CD8-positive, alpha-beta memory T cell (primary cell): ENCODE measurements around the gene PDPR. TPM values are rescaled to one million over a fixed set of nuclear protein-coding genes. Genes with fewer than 3 reads are reported as not detected.
A peak's percentile ranks its signal among the peaks of the same experiment; 100 is the strongest.
"Not testable (repeated sequence)": the region's sequence is repeated elsewhere in the genome, so short reads cannot be mapped to it uniquely, and the experiment has no call there.

Source experiments
- CTCF ChIA-PET: fragments of 350-600 bp; sonication (Branson Sonifier 250); formaldehyde crosslinking; loops from one replicate; lab custom pipeline; 2021; ENCODE audit warnings: antibody characterized with exemption; lab: Charles Lee
- POLR2A ChIA-PET: fragments of 350-600 bp; sonication (Branson Sonifier 250); formaldehyde crosslinking; loops from one replicate; lab custom pipeline; 2021; ENCODE audit warnings: antibody characterized with exemption; lab: Charles Lee
- DNase-seq, 5 donors: peaks; one replicate each; pipeline versions ENCODE4 v3.0.0 to v3.0.0-alpha.2; 2020 to 2022; ENCODE audit warnings: mixed read lengths in 1 of 5
- H3K27ac ChIP-seq: one replicate; pipeline ENCODE4 v1.7.0; 2013; ENCODE audit warnings: low read depth, mild to moderate bottlenecking, low read length, moderate library complexity
- H3K27me3 ChIP-seq: 2 replicates; pipeline ENCODE4 v1.7.0; 2013; ENCODE audit warnings: low read length, mild to moderate bottlenecking; ENCODE audit not compliant: insufficient read depth, poor library complexity, severe bottlenecking
- H3K36me3 ChIP-seq: 2 replicates; pipeline ENCODE4 v1.7.0; 2013; ENCODE audit warnings: mild to moderate bottlenecking, low read length, moderate library complexity; ENCODE audit not compliant: insufficient read depth
- H3K4me1 ChIP-seq: 2 replicates; pipeline ENCODE4 v1.7.0; 2013; ENCODE audit warnings: mild to moderate bottlenecking, low read length, moderate library complexity; ENCODE audit not compliant: insufficient read depth
- H3K4me3 ChIP-seq: 2 replicates; pipeline ENCODE4 v1.7.0; 2013; ENCODE audit warnings: mild to moderate bottlenecking, low read length
- H3K9me3 ChIP-seq: 2 replicates; pipeline ENCODE4 v1.7.0; 2013; ENCODE audit warnings: mild to moderate bottlenecking, low read length
- H3K27ac Mint-ChIP-seq, 8 donors: one replicate each; pipeline ENCODE4 v1.8.0; 2020 to 2021; ENCODE audit warnings: mixed read lengths in 8 of 8, mild to moderate bottlenecking in 6 of 8, inconsistent platforms in 3 of 8, moderate library complexity in 3 of 8
- H3K27me3 Mint-ChIP-seq, 2 donors: one replicate each; pipeline ENCODE4 v1.8.0; 2020 to 2021; ENCODE audit warnings: mixed read lengths in 2 of 2, mild to moderate bottlenecking in 1 of 2, moderate library complexity in 1 of 2
- H3K36me3 Mint-ChIP-seq, 3 donors: one replicate each; pipeline ENCODE4 v1.8.0; 2020 to 2021; ENCODE audit warnings: mixed read lengths in 3 of 3, inconsistent platforms in 1 of 3, mild to moderate bottlenecking in 1 of 3
- H3K4me1 Mint-ChIP-seq, 3 donors: one replicate each; pipeline ENCODE4 v1.8.0; 2020 to 2021; ENCODE audit warnings: mixed read lengths in 3 of 3, inconsistent platforms in 1 of 3, mild to moderate bottlenecking in 1 of 3
- H3K4me3 Mint-ChIP-seq, 7 donors: one replicate each; pipeline ENCODE4 v1.8.0; 2020 to 2021; ENCODE audit warnings: mixed read lengths in 7 of 7, mild to moderate bottlenecking in 6 of 7, moderate library complexity in 4 of 7, inconsistent platforms in 2 of 7
- H3K9me3 Mint-ChIP-seq, 5 donors: one replicate each; pipeline ENCODE4 v1.8.0; 2020 to 2022; ENCODE audit warnings: mixed read lengths in 5 of 5, mild to moderate bottlenecking in 3 of 5, moderate library complexity in 2 of 5, inconsistent platforms in 1 of 5
- polyA plus RNA-seq: library from polyadenylated mRNA; unstranded; fragments of 300-500 nt; fragmentation: Illumina TruSeq; gene quantifications from one replicate; pipeline ENCODE4 v1.2.3, GENCODE V29; 2021
- total RNA-seq, 2 experiments: library from RNA; stranded (reverse); gene quantifications; one replicate each; pipeline ENCODE4 v1.2.3, GENCODE V29; 2021

Gene PDPR
- total and polyA plus RNA-seq, 3 experiments from 2014 or later, result 11.5 to 21.8 (median 21.1) TPM

DNA sequence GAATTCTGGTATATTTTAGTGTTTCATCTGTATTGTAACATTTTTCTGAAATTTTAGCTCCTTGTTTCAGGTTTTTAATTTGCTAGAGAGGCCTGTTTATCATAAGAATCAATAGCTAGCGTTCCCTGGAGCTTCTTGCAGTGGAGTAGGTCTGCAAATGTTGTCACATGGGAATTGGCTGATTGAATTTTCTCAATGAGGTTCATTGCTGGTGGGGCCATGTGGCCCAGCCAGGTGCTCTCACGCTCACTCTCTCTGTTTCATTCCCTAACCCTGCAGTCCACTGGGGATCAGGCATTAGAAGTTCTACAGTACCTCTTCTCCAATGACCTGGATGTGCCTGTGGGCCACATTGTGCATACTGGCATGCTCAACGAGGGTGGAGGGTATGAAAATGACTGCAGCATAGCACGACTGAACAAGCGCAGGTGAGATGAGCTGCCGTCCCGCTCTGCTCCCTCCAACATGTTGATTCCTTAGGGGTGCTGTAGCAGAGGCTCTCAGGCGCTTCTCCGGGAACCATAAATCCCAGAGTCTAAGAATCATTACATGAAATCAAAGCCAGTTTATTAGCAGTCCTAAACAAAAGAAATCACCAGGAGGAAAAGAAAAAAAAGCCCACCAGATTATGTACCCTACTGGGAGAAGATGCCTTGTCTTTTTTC is 29.2 kb downstream of the PDPR start:
- not testable (repeated sequence) for H3K9me3 Mint-ChIP-seq

DNA sequence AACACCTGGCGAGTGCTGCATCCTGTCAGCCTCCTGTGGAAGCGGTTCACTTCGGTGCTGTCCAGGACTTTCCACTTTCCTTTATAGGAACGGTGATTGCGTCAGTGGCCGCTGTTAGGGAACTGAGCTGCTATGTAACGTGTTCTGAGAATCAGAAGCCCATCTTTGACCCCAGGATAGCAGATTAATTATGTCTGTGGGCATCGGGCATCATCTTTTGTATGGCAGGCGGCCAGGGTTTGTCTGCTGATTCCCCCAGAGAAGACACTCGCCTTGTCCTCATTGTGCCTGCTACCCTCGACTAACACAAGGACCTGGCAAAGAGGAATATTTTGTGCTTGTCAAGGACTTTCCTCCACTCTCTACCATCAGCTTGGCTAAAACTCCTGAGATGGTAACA is 33.7 kb downstream of the PDPR start:
- POLR2A ChIA-PET, H3K27me3 ChIP-seq: not testable (repeated sequence)
- H3K36me3 Mint-ChIP-seq, result peaks cover 17 to 68% (median 19%) of the 10 kb centered on the region in 3 donors

More for the DNA sequence above, 29.2 kb downstream of the PDPR start:
- H3K27me3 ChIP-seq, H3K9me3 ChIP-seq, H3K4me3 ChIP-seq, DNase-seq, H3K4me1 Mint-ChIP-seq, H3K4me3 Mint-ChIP-seq, POLR2A ChIA-PET, CTCF ChIA-PET, H3K27me3 Mint-ChIP-seq, H3K4me1 ChIP-seq, H3K27ac ChIP-seq: not testable (repeated sequence)
- H3K36me3 Mint-ChIP-seq, result peaks cover 6 to 70% (median 16%) of the 10 kb centered on the region in 3 donors
- peak overlapping the region in 3 of 8 donors; percentile 57 to 77 (median 64) for H3K27ac Mint-ChIP-seq
- H3K36me3 ChIP-seq, result peaks cover 17% of the 10 kb centered on the region

GRCh38 chr16:70148453-70148852 is 34.3 kb downstream of the PDPR start:
- H3K9me3 ChIP-seq, H3K4me3 ChIP-seq, H3K9me3 Mint-ChIP-seq, CTCF ChIA-PET, H3K27ac Mint-ChIP-seq, DNase-seq, H3K27me3 ChIP-seq, H3K4me3 Mint-ChIP-seq, H3K4me1 ChIP-seq, H3K27ac ChIP-seq, H3K27me3 Mint-ChIP-seq: not testable (repeated sequence)
- POLR2A ChIA-PET, result interaction anchor here (0.7 kb wide), 1 partner anchor 306 kb away, joined by 5 read pairs; no protein-coding TSS in a partner anchor
- peaks cover 31% of the 10 kb centered on the region for H3K36me3 ChIP-seq
- peaks cover 17 to 69% (median 18%) of the 10 kb centered on the region in 3 donors for H3K36me3 Mint-ChIP-seq
- H3K4me1 Mint-ChIP-seq, result peaks cover 6 to 10% (median 9%) of the 10 kb centered on the region in 3 donors

More for the DNA sequence above, 33.7 kb downstream of the PDPR start:
- CTCF ChIA-PET, H3K4me1 ChIP-seq, H3K4me3 Mint-ChIP-seq, H3K9me3 ChIP-seq, H3K27me3 Mint-ChIP-seq, H3K4me3 ChIP-seq, H3K27ac ChIP-seq, H3K27ac Mint-ChIP-seq, H3K9me3 Mint-ChIP-seq, DNase-seq: not testable (repeated sequence)
- peaks cover 6 to 10% (median 9%) of the 10 kb centered on the region in 3 donors for H3K4me1 Mint-ChIP-seq
- H3K36me3 ChIP-seq, result peaks cover 31% of the 10 kb centered on the region

DNA sequence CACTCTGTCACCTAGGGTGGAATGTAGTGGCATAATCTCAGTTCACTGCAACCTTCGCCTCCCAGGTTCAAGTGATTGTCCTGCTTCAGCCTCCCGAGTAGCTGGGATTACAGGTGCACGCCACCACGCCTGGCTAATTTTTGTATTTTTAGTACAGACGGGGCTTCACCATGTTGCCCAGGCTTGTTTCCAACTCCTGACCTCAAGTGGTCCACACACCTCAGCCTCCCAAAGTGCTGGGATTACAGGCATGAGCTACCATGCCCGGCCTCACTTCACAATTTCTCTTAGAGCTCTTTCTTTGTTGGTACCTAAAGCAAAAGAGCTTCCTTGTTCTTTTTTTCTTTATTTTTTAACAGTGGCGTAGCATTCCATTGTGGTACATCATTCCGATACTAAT is 35.2 kb downstream of the PDPR start:
- H3K27me3 Mint-ChIP-seq, H3K4me3 Mint-ChIP-seq, CTCF ChIA-PET, H3K4me1 ChIP-seq, H3K27ac ChIP-seq, DNase-seq, H3K27me3 ChIP-seq, H3K4me3 ChIP-seq, H3K9me3 ChIP-seq, H3K9me3 Mint-ChIP-seq: not testable (repeated sequence)
- peaks cover 32% of the 10 kb centered on the region for H3K36me3 ChIP-seq
- peaks cover 6 to 10% (median 9%) of the 10 kb centered on the region in 3 donors for H3K4me1 Mint-ChIP-seq
- POLR2A ChIA-PET, result interaction anchor here (0.8 kb wide), 1 partner anchor 34 kb away, joined by 6 read pairs; no protein-coding TSS in a partner anchor
- peak overlapping the region in 1 of 8 donors; percentile 48 for H3K27ac Mint-ChIP-seq
- peaks cover 15 to 71% (median 17%) of the 10 kb centered on the region in 3 donors for H3K36me3 Mint-ChIP-seq

- POLR2A ChIA-PET, result no interaction called here
- H3K36me3 ChIP-seq, result peaks cover 38% of the 10 kb centered on the region
- Mint-ChIP-seq H3K27me3 (no peaks in the 10 kb centered on the region), H3K36me3 (peaks cover 15 to 65% (median 21%) of the 10 kb centered on the region in 3 donors), H3K4me3 (no peak overlapping the region), H3K27ac (peak overlapping the region in 5 of 8 donors; percentile 1 to 83 (median 30)), H3K4me1 (peaks cover 6 to 10% (median 9%) of the 10 kb centered on the region in 3 donors), H3K9me3 (no peaks in the 10 kb centered on the region)
- no peak overlapping the region for H3K4me3 ChIP-seq
- no peaks in the 10 kb centered on the region for H3K4me1 ChIP-seq
- DNase-seq, result no peak
- CTCF ChIA-PET, result no interaction called here
- H3K27ac ChIP-seq, result no peak overlapping the region
- no peaks in the 10 kb centered on the region for H3K9me3 ChIP-seq
- no peaks in the 10 kb centered on the region for H3K27me3 ChIP-seq
These were observed 37.3 kb downstream of the PDPR start for GRCh38 chr16:70151391-70151790.

DNA sequence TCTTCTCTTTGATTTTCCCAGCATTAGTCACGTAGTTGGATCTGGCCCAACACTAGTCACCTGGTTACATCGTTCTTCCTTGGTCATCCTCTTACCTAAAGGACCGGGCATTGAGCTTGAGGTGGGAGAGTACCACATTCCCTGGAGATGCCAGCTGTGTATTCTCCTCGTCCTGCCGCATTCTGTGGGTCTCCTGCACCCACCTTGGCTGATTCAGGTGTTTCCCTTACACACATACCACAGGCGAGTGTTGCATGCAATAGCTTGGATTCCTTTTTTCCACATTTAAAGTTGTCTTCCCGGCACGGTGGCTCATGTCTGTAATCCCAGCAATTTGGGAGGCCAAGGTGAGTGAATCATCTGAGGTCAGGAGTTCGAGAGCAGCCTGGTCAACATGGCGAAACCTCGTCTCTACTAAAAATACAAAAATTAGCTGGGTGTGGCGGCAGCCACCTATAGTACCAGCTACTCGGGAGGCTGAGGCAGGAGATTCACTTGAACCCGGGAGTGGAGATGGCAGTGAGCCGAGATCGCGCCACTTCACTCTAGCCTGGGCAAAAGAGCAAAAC is 37.9 kb downstream of the PDPR start:
- peaks cover 15 to 65% (median 27%) of the 10 kb centered on the region in 3 donors for H3K36me3 Mint-ChIP-seq
- DNase-seq, result no peak

GRCh38 chr16:70152578-70153302 is 38.6 kb downstream of the PDPR start:
- H3K36me3 Mint-ChIP-seq, result peaks cover 15 to 62% (median 34%) of the 10 kb centered on the region in 3 donors
- Histone ChIP-seq H3K36me3 (peaks cover 51% of the 10 kb centered on the region), H3K4me3 (no peak overlapping the region), H3K27me3 (no peaks in the 10 kb centered on the region), H3K9me3 (no peaks in the 10 kb centered on the region), H3K4me1 (no peaks in the 10 kb centered on the region), H3K27ac (no peak overlapping the region)
- H3K9me3 Mint-ChIP-seq, result no peaks in the 10 kb centered on the region
- H3K27ac Mint-ChIP-seq, result peak overlapping the region in 2 of 8 donors; percentile 5 to 23
- CTCF ChIA-PET, result no interaction called here
- H3K27me3 Mint-ChIP-seq, result no peaks in the 10 kb centered on the region
- peaks cover 6 to 10% (median 9%) of the 10 kb centered on the region in 3 donors for H3K4me1 Mint-ChIP-seq
- no peak for DNase-seq
- POLR2A ChIA-PET, result no interaction called here
- no peak overlapping the region for H3K4me3 Mint-ChIP-seq

More for the DNA sequence above, 37.9 kb downstream of the PDPR start:
- CTCF ChIA-PET, result no interaction called here
- H3K4me1 Mint-ChIP-seq, result peaks cover 6 to 10% (median 9%) of the 10 kb centered on the region in 3 donors
- Histone ChIP-seq H3K9me3 (no peaks in the 10 kb centered on the region), H3K27ac (no peak overlapping the region), H3K36me3 (peaks cover 44% of the 10 kb centered on the region), H3K27me3 (no peaks in the 10 kb centered on the region), H3K4me1 (no peaks in the 10 kb centered on the region), H3K4me3 (no peak overlapping the region)
- no peak overlapping the region for H3K4me3 Mint-ChIP-seq
- POLR2A ChIA-PET, result no interaction called here
- H3K27ac Mint-ChIP-seq, result peak overlapping the region in 4 of 8 donors; percentile 29 to 88 (median 38)
- H3K27me3 Mint-ChIP-seq, result no peaks in the 10 kb centered on the region
- H3K9me3 Mint-ChIP-seq, result no peaks in the 10 kb centered on the region

GRCh38 chr16:70154736-70155135 is 40.6 kb downstream of the PDPR start:
- CTCF ChIA-PET, H3K27ac Mint-ChIP-seq, H3K4me1 ChIP-seq, H3K4me3 Mint-ChIP-seq, H3K27ac ChIP-seq, DNase-seq, H3K4me3 ChIP-seq, H3K27me3 ChIP-seq, H3K9me3 ChIP-seq, H3K27me3 Mint-ChIP-seq, H3K9me3 Mint-ChIP-seq, POLR2A ChIA-PET: not testable (repeated sequence)
- Mint-ChIP-seq H3K4me1 (peaks cover 6 to 10% (median 9%) of the 10 kb centered on the region in 3 donors), H3K36me3 (peaks cover 15 to 45% (median 34%) of the 10 kb centered on the region in 3 donors)
- peaks cover 68% of the 10 kb centered on the region for H3K36me3 ChIP-seq
